B cell (primary cell): ENCODE measurements around the gene CDIPT.

Experiments
- EZH2 ChIP-seq: IDR thresholded peaks from 2 replicates; pipeline ENCODE4 v1.6.1; 2012; ENCODE audit warnings: borderline replicate concordance, low read depth, mild to moderate bottlenecking, moderate library complexity, low read length; ENCODE audit not compliant: insufficient read depth, poor library complexity, severe bottlenecking
- TF ChIP-seq, protein P1 (sequence below): fragments of 200-600 bp; IDR thresholded peaks from one replicate; pipeline ENCODE4 v1.8.0; 2022; ENCODE audit warnings: antibody characterized with exemption, mild to moderate bottlenecking

DNA sequence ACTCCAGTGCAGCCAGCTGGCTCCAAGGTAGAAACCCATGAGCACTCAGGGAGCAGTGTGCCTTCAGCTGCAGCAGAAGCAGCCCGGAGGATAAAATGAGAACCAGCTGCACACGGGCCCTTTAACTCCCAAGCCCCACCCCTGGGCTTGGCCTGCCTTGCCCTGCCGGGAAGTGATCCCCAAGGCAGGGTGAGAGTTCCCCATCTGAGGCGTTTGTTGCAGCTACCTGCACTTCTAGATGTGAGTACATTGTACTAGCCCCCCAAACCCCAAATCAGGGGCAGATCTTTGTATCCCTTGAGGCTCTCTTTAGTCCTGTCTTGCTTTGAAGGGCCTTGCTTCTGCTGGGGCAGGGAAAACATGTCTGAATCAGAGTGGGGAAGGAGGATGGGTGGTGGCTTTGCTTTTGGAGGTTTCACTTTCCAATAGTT lies 42.7 kb downstream of the CDIPT start, which contains the start of gene MVP:
- TF ChIP-seq, protein P1, sequence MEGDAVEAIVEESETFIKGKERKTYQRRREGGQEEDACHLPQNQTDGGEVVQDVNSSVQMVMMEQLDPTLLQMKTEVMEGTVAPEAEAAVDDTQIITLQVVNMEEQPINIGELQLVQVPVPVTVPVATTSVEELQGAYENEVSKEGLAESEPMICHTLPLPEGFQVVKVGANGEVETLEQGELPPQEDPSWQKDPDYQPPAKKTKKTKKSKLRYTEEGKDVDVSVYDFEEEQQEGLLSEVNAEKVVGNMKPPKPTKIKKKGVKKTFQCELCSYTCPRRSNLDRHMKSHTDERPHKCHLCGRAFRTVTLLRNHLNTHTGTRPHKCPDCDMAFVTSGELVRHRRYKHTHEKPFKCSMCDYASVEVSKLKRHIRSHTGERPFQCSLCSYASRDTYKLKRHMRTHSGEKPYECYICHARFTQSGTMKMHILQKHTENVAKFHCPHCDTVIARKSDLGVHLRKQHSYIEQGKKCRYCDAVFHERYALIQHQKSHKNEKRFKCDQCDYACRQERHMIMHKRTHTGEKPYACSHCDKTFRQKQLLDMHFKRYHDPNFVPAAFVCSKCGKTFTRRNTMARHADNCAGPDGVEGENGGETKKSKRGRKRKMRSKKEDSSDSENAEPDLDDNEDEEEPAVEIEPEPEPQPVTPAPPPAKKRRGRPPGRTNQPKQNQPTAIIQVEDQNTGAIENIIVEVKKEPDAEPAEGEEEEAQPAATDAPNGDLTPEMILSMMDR, result no peak
- no peak for TF ChIP-seq EZH2
